Stomach (tissue), 4 donors: Measurements from ENCODE around the gene NUDT8.

Source experiments
- EP300 ChIP-seq: sonication (generic); formaldehyde crosslinking; IDR thresholded peaks from one replicate; pipeline ENCODE4 v1.6.1; 2017; ENCODE audit warnings: antibody characterized with exemption
- POLR2A ChIP-seq, 4 donors: fragments of 450-650 bp; IDR thresholded peaks; one replicate each; pipeline ENCODE4 v1.6.1; 2016; ENCODE audit warnings: antibody characterized with exemption in 4 of 4, control low read depth in 2 of 4, mild to moderate bottlenecking in 1 of 4, moderate library complexity in 1 of 4
- TF ChIP-seq, protein P1 (sequence below), 7 experiments: fragments of 450-650 bp in 4 of 7; fragments of 200-600 bp in 3 of 7; sonication (generic) in 3 of 7; IDR thresholded peaks; one replicate each; pipeline ENCODE4 v1.5.1; 2016 to 2019; ENCODE audit warnings: antibody characterized with exemption in 7 of 7, control low read depth in 2 of 7, mild to moderate bottlenecking in 1 of 7

DNA sequence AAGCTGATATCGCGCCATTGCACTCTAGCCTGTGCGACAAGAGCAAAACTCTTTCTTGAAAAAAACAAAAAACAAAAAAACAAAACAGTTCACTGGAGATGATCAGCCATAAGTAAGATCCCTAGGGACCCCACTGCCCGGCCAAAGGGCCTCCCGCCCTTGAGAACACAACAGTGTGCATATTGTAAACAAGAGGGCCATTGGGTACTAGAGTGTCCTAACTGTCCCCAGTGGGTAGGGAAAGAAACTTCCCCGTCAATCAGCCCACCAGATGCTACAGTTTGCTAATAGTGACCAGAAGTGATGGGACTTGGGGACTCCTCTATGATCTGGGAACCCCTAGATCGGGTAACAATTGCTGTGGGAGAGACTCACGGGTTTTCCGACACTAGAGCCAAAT is 24.5 kb upstream of the NUDT8 start:
- TF ChIP-seq, protein P1, sequence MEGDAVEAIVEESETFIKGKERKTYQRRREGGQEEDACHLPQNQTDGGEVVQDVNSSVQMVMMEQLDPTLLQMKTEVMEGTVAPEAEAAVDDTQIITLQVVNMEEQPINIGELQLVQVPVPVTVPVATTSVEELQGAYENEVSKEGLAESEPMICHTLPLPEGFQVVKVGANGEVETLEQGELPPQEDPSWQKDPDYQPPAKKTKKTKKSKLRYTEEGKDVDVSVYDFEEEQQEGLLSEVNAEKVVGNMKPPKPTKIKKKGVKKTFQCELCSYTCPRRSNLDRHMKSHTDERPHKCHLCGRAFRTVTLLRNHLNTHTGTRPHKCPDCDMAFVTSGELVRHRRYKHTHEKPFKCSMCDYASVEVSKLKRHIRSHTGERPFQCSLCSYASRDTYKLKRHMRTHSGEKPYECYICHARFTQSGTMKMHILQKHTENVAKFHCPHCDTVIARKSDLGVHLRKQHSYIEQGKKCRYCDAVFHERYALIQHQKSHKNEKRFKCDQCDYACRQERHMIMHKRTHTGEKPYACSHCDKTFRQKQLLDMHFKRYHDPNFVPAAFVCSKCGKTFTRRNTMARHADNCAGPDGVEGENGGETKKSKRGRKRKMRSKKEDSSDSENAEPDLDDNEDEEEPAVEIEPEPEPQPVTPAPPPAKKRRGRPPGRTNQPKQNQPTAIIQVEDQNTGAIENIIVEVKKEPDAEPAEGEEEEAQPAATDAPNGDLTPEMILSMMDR (IDR thresholded peaks at IDR 0.05), result no peak
- TF ChIP-seq POLR2A (IDR thresholded peaks at IDR 0.05) (no peak), EP300 (no peak)
